ENCODE results near the gene VPREB3.

VPREB3 gene

GRCh38 chr22:23754220-23754919 is at the start of gene VPREB3:
Gene VPREB3 (minus strand): TSS chr22:23754425. CDS start chr22:23754363, 62 bp downstream.
- DNase-seq: no peak

GRCh38 chr22:23803001-23803819 is 49.0 kb upstream of the VPREB3 start:
- DNase-seq: no peak

- DNase-seq: no peak
These were observed 47.7 kb upstream of the VPREB3 start for GRCh38 chr22:23801886-23802377.

GRCh38 chr22:23801238-23801821 is 47.1 kb upstream of the VPREB3 start:
- no peak for DNase-seq

GRCh38 chr22:23800297-23801237 is 46.3 kb upstream of the VPREB3 start:
- no peak for DNase-seq

GRCh38 chr22:23796461-23796860 is 42.2 kb upstream of the VPREB3 start:
- DNase-seq: no peak

GRCh38 chr22:23793326-23793725 is 39.1 kb upstream of the VPREB3 start:
- DNase-seq: no peak

- no peak for DNase-seq
These were observed 37.8 kb upstream of the VPREB3 start for GRCh38 chr22:23791738-23792645.

- DNase-seq: no peak
These were observed 36.9 kb upstream of the VPREB3 start for GRCh38 chr22:23790819-23791737.

GRCh38 chr22:23789638-23790037 is 35.4 kb upstream of the VPREB3 start:
- DNase-seq: no peak

- peak; percentile 44 for DNase-seq
These were observed 34.9 kb upstream of the VPREB3 start for GRCh38 chr22:23789121-23789520.

GRCh38 chr22:23787910-23788309 is 33.7 kb upstream of the VPREB3 start:
- DNase-seq: no peak

GRCh38 chr22:23787600-23787896 is 33.3 kb upstream of the VPREB3 start:
- DNase-seq: no peak

- peak; percentile 86 for DNase-seq
These were observed 32.8 kb upstream of the VPREB3 start, which contains the start of gene SMARCB1 for GRCh38 chr22:23786752-23787599. Gene SMARCB1 (plus strand): TSS chr22:23786966. CDS start chr22:23787170, 204 bp downstream.

- DNase-seq: no peak
These were observed 32.1 kb upstream of the VPREB3 start for GRCh38 chr22:23786261-23786710.

GRCh38 chr22:23784215-23784732 is 30.0 kb upstream of the VPREB3 start:
- DNase-seq: no peak

- DNase-seq: no peak
These were observed 29.3 kb upstream of the VPREB3 start for GRCh38 chr22:23783265-23784150.

GRCh38 chr22:23782703-23783102 is 28.5 kb upstream of the VPREB3 start:
- no peak for DNase-seq
